Measurements from ENCODE around the gene SLC5A6.

SLC5A6 gene

DNA sequence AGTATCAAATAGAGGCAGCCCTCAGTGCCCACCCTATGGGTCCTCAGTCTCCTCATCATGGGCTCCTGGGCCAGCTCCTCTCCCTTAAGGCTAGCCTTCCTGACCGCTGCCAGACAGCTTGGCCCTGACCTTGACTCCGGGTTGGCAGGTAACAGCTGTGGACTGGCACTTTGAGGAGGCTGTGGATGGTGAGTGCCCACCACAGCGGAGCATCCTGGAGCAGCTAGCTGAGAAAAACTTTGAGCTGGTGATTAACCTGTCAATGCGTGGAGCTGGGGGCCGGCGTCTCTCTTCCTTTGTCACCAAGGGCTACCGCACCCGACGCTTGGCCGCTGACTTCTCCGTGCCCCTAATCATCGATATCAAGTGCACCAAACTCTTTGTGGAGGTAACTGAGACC is 24.1 kb upstream of the SLC5A6 start:
- no peak for DNase-seq

DNA sequence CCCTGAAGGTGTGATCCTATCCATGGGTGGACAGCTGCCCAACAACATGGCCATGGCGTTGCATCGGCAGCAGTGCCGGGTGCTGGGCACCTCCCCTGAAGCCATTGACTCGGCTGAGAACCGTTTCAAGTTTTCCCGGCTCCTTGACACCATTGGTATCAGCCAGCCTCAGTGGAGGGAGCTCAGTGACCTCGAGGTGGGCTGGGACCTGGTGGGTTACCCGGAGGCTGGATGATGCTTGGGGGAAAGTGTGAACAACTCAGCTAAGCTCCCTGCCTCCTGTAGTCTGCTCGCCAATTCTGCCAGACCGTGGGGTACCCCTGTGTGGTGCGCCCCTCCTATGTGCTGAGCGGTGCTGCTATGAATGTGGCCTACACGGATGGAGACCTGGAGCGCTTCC is 21.3 kb upstream of the SLC5A6 start:
- DNase-seq, result no peak

- DNase-seq, result no peak
Observed at GRCh38 chr2:27231921-27232320, 19.9 kb upstream of the SLC5A6 start.

- DNase-seq, result no peak
Observed at GRCh38 chr2:27227501-27227900, 15.4 kb upstream of the SLC5A6 start.

- no peak for DNase-seq
Observed at GRCh38 chr2:27225526-27225925, 13.5 kb upstream of the SLC5A6 start.

- DNase-seq, result no peak
Observed at GRCh38 chr2:27223416-27223815, 11.3 kb upstream of the SLC5A6 start.

GRCh38 chr2:27222407-27222806 is 10.3 kb upstream of the SLC5A6 start:
- no peak for DNase-seq

GRCh38 chr2:27221166-27221565 is 9.1 kb upstream of the SLC5A6 start:
- no peak for DNase-seq

GRCh38 chr2:27220091-27220490 is 8.0 kb upstream of the SLC5A6 start:
- DNase-seq, result no peak

DNA sequence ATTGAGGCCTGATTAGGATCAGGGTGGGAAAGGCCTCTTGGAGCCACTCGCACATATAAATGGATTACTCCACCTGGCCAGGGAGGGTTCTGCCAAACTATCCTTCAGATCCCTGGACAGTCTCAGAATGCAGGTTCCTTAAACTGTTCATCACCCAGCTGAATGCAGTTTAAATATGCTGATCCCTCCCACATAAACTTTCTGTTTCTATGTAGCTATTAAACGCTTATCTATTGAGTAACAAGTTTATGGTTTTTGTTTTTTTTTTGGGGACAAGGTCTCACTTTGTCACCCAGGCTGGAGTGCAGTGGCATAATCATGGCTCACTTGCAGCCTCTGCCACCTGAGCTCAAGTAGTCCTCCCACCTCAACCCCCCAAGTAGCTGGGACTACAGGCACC is 7.0 kb upstream of the SLC5A6 start:
- no peak for DNase-seq

DNA sequence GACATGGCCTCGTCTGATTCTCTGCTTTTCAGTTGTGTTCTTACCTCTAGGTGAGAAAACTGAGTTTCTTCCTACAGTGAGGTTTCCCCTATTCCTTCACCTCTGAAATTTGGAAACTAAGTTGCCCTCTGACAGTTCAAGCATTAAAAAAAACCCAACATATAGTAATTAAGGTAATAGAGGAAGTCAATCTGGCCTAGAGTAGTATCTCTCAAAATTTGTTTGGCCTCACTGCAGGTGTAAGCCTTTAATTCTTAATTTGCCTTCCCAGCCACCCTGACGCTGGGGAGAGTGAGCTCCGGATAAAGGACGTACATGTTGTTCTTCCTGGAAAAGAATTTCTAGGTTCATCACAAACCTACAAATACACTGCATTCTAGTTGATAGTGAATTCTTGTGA is 6.5 kb upstream of the SLC5A6 start:
- DNase-seq, result no peak

GRCh38 chr2:27217173-27218121 is 5.4 kb upstream of the SLC5A6 start, which contains the start of gene CAD:
Gene CAD (plus strand): TSS chr2:27217369. CDS start chr2:27217552, 183 bp downstream.
- DNase-seq, result peak; percentile 79

DNA sequence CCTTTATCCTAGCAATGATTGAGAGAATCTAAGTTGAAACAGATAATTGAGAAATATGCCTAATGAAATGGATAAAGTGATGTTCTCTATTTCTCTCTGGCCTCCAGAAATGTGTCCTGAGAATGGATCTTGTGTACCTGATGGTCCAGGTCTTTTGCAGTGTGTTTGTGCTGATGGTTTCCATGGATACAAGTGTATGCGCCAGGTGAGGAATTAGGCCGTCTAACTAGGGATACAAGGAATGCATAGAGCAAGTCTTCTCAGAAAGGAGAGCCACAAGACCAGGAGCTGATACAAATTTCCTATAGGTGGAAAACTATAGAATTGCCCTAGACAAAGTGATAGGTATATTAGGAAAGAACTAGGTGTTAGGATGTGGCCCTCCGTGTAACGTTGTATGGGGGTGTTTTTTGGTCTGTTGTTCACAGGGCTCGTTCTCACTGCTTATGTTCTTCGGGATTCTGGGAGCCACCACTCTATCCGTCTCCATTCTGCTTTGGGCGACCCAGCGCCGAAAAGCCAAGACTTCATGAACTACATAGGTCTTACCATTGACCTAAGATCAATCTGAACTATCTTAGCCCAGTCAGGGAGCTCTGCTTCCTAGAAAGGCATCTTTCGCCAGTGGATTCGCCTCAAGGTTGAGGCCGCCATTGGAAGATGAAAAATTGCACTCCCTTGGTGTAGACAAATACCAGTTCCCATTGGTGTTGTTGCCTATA is 4.5 kb upstream of the SLC5A6 start:
- DNase-seq, result no peak

- DNase-seq, result no peak
Observed at GRCh38 chr2:27214941-27215340, 2.9 kb upstream of the SLC5A6 start.

GRCh38 chr2:27212626-27213471 is 781 bp upstream of the SLC5A6 start:
- no peak for DNase-seq

DNA sequence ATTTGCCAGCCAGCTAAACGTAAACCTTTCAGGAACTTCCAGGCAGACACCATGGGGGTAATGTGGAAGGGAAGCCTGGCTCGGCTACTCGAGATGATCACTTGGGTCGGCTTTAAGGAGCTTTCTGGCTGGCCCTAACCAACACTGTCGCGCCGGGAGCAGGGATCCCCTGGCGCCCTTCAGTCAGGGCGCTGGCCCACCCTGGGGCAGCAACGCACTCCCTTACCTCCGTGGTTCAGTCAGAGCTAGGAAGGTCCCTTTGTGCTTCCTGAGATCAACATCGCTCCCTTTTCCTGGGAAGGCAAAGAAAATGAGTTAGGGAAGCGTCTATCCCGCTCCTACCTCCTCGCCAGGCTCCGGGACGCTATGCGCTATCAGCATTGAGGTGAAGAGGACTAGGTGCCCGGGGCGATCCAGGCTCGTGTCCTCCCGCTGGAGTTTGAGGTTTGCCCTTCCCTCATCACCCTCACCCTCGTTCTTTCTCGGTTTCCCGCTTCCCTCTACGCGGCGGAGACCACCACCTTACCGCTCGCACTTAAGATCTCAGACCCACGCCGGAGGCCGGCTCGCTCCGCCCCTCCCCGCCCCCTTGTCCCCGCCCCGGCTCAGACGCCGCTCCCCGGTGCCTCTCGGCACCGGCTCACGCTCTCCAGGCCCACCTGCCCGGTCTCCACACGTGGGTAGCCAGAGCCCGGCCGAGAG is 676 bp downstream of the SLC5A6 start:
- DNase-seq, result no peak

GRCh38 chr2:27209621-27210401 is 2.3 kb downstream of the SLC5A6 start:
- no peak for DNase-seq

DNA sequence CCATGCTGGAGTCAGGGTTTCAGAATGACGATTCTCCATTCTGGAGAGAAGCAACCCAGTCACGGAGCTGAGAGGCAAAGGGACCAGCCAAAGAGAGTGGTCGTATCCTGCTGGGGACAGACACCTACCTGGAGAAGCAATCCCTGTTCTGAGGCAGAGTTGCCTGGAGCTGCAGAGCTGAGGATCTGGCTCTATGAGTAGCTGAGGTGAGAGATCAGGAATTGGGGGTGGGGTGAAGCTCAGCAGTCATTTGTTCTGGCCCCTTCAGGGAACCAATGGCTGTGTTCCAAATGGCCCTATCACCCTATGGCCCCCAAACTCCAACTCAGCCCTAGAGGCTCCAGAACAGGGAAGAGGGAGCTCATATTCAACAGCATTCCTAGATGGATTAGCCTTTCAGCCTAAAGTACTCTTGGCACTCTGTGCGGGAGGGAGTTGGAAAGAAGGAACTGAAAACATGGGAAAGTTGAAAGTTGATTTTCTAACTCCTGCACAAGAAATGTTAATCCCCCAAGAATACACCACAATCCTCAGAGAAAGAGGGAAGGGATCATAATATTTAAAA is 3.5 kb downstream of the SLC5A6 start:
- no peak for DNase-seq

GRCh38 chr2:27206346-27206745 is 5.7 kb downstream of the SLC5A6 start:
- no peak for DNase-seq

DNA sequence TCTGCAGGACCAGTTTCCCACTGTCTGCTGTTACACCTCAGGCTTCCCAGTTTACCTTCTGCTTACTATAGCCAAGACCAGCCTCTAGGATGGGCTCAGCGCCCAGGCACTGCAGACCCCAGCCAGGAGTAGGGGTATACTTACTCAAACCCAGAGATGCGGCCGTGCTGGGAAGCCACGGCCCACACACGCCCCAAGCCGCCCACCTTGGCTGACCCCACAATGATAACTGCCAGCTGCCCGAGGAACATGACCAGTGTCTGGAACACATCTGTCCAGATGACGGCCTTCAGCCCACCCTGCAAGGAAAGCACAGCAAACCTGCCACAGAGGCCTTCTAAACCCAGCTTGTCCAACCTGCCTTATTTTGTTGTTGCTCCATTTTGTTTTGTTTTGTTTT is 6.9 kb downstream of the SLC5A6 start:
- DNase-seq, result no peak

GRCh38 chr2:27204566-27204965 is 7.5 kb downstream of the SLC5A6 start:
- no peak for DNase-seq
